ENCODE measurements around the gene KBTBD7. TPM values are rescaled to one million over a fixed set of nuclear protein-coding genes. Genes with fewer than 3 reads are reported as not detected.

Gene KBTBD7
- total RNA-seq, 1 donor from 2014 or later = 5.6 TPM

Other genes with a start within 250 kb of the KBTBD7 start
- gene ELF1, start 175.3 kb downstream of the KBTBD7 start, total RNA-seq = 65.0 and 65.8 TPM in 2 replicates
- gene WBP4, start 133.1 kb downstream of the KBTBD7 start, total RNA-seq = 13.3 and 14.1 TPM in 2 replicates
- gene KBTBD6, start 61.8 kb downstream of the KBTBD7 start, total RNA-seq = 6.3 and 6.8 TPM in 2 replicates
- gene MTRF1, start 69.0 kb upstream of the KBTBD7 start, total RNA-seq = 20.1 and 20.6 TPM in 2 replicates
- 30.3 and 31.2 TPM in 2 replicates for gene NAA16, start 116.7 kb upstream of the KBTBD7 start, total RNA-seq

All from activated CD4-positive, alpha-beta T cell treated with anti-CD3 and anti-CD28 coated beads, Interleukin-2, amount 10 ng/mL, durations not matched to agents 24 days and 14 days (primary cell).